Fibroblast of lung (primary cell): ENCODE results near the gene TBC1D19.

Experiments
- EZH2 ChIP-seq: IDR thresholded peaks from 2 replicates; pipeline ENCODE4 v1.5.1; 2012; ENCODE audit warnings: low read length, control low read depth, mild to moderate bottlenecking; ENCODE audit errors: missing control alignments
- TF ChIP-seq, protein P1 (sequence below), 2 donors: IDR thresholded peaks in 1 of 2; conservative IDR thresholded peaks in 1 of 2; 1 replicate in 1 of 2; 2 replicates in 1 of 2; pipeline ENCODE4 v1.5.1; 2011 to 2012; ENCODE audit warnings: low read length in 2 of 2, control low read depth in 1 of 2, inconsistent platforms in 1 of 2, low read depth in 1 of 2, mild to moderate bottlenecking in 1 of 2

DNA sequence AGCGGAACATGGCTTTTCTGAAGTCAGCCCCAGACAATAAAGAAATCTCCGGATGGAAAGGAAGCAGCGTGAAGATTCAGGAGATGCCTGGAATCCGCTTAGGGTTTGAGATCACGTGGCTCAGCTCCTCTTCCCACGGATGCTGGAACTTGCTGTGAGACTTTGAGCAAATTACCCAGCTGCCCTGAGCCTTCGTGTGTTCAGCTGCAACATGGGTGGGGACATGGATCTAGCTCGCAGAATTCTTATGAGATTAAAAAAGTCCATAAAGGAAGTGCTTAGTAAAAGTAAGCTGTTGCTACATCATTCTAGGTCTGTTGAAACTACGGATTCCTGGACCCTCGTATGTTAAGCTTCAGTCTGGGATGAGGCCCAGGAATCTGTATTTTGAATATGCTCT is 221.0 kb downstream of the TBC1D19 start:
- TF ChIP-seq, protein P1, sequence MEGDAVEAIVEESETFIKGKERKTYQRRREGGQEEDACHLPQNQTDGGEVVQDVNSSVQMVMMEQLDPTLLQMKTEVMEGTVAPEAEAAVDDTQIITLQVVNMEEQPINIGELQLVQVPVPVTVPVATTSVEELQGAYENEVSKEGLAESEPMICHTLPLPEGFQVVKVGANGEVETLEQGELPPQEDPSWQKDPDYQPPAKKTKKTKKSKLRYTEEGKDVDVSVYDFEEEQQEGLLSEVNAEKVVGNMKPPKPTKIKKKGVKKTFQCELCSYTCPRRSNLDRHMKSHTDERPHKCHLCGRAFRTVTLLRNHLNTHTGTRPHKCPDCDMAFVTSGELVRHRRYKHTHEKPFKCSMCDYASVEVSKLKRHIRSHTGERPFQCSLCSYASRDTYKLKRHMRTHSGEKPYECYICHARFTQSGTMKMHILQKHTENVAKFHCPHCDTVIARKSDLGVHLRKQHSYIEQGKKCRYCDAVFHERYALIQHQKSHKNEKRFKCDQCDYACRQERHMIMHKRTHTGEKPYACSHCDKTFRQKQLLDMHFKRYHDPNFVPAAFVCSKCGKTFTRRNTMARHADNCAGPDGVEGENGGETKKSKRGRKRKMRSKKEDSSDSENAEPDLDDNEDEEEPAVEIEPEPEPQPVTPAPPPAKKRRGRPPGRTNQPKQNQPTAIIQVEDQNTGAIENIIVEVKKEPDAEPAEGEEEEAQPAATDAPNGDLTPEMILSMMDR (conservative IDR thresholded peaks at IDR 0.05 in 1 of 2, IDR thresholded peaks at IDR 0.05 in 1 of 2; ENCODE audit: low read depth in 1 of 2, low read length in 2 of 2) = no peak
- no peak for TF ChIP-seq EZH2
